Tibial artery (tissue), 4 donors: ENCODE measurements around the gene ARAP1.
A peak's percentile ranks its signal among the peaks of the same experiment; 100 is the strongest.

Experiments
- DNase-seq, 2 donors: peaks; one replicate each; pipeline ENCODE4 v3.0.0-alpha.2; 2019
- H3K27ac ChIP-seq, 2 donors: fragments of 200-600 bp; sonication (generic) in 1 of 2; 1 replicate in 1 of 2; 2 replicates in 1 of 2; pipeline ENCODE4 v1.5.1; 2018 to 2019; ENCODE audit warnings: mild to moderate bottlenecking in 1 of 2
- H3K27me3 ChIP-seq, 2 donors: fragments of 200-600 bp; sonication (generic) in 1 of 2; one replicate each; pipeline versions ENCODE4 v1.5.1 to v1.6.0; 2016 to 2019
- H3K36me3 ChIP-seq, 3 donors: fragments of 200-600 bp; sonication (generic) in 2 of 3; one replicate each; pipeline ENCODE4 v1.5.1; 2016 to 2019; ENCODE audit warnings: mild to moderate bottlenecking in 2 of 3
- H3K4me1 ChIP-seq, 4 donors: fragments of 200-600 bp; sonication (generic) in 2 of 4; 1 replicate in 3 of 4; 2 replicates in 1 of 4; pipeline ENCODE4 v1.5.1; 2016 to 2019
- H3K4me3 ChIP-seq, 2 donors: fragments of 200-600 bp; sonication (generic) in 1 of 2; 1 replicate in 1 of 2; 2 replicates in 1 of 2; pipeline ENCODE4 v1.5.1; 2018 to 2019; ENCODE audit warnings: mild to moderate bottlenecking in 2 of 2
- H3K9me3 ChIP-seq, 3 donors: fragments of 200-600 bp; sonication (generic) in 1 of 3; one replicate each; pipeline ENCODE4 v1.5.1; 2016 to 2019
- CTCF ChIP-seq, 2 experiments: fragments of 200-600 bp in 1 of 2; fragments of 450-650 bp in 1 of 2; IDR thresholded peaks; one replicate each; pipeline ENCODE4 v1.5.1; 2017 to 2019; ENCODE audit warnings: antibody characterized with exemption in 2 of 2, mild to moderate bottlenecking in 1 of 2, moderate library complexity in 1 of 2
- intact Hi-C: fragments of 100-400 bp; cut with DNase I; formaldehyde crosslinking; loops from one replicate; pipeline ENCODE4 v1.15.0; 2023; ENCODE audit warnings: low total_unique reads

ARAP1 gene

GRCh38 chr11:72724851-72725723, 27.1 kb downstream of the ARAP1 start:
- intact Hi-C loops, result loop anchor here (5.0 kb wide), 3 partner anchors 67 to 452 kb away; partner anchors contain the start of genes ATG16L2 and STARD10
- H3K27ac ChIP-seq, result peak overlapping the region in 1 of 2 donors; percentile 11
- H3K27me3 ChIP-seq, result no peaks in the 10 kb centered on the region
- H3K36me3 ChIP-seq, result peaks cover 0 to 9% (median 0%) of the 10 kb centered on the region in 3 donors
- no peaks in the 10 kb centered on the region for H3K9me3 ChIP-seq
- TF ChIP-seq CTCF (IDR thresholded peaks at IDR 0.05), result peak; percentile 85 to 92
- H3K4me3 ChIP-seq, result no peak overlapping the region
- peak in 1 of 2 donors; percentile 81 for DNase-seq
- peaks cover 0 to 33% (median 22%) of the 10 kb centered on the region in 4 donors for H3K4me1 ChIP-seq

- Histone ChIP-seq H3K4me1 (peaks cover 0 to 43% (median 31%) of the 10 kb centered on the region in 4 donors), H3K9me3 (no peaks in the 10 kb centered on the region)
- intact Hi-C loops, result loop anchor here (5.0 kb wide), 2 partner anchors 68 to 88 kb away; partner anchors contain the start of genes ATG16L2 and STARD10
Observed at GRCh38 chr11:72724021-72724551, 28.1 kb downstream of the ARAP1 start.

GRCh38 chr11:72723508-72723907, 28.7 kb downstream of the ARAP1 start:
- intact Hi-C loops, result loop anchor here (5.0 kb wide), 2 partner anchors 69 to 89 kb away; partner anchors contain the start of genes ATG16L2 and STARD10
- H3K27me3 ChIP-seq, result no peaks in the 10 kb centered on the region
- peaks cover 0 to 49% (median 35%) of the 10 kb centered on the region in 4 donors for H3K4me1 ChIP-seq
- H3K4me3 ChIP-seq, result no peak overlapping the region
- no peak for DNase-seq
- no peaks in the 10 kb centered on the region for H3K9me3 ChIP-seq
- H3K27ac ChIP-seq, result no peak overlapping the region
- TF ChIP-seq CTCF (IDR thresholded peaks at IDR 0.05), result no peak
- peaks cover 0 to 9% (median 0%) of the 10 kb centered on the region in 3 donors for H3K36me3 ChIP-seq

More at GRCh38 chr11:72724021-72724551, 28.1 kb downstream of the ARAP1 start:
- Histone ChIP-seq H3K4me3 (no peak overlapping the region), H3K27ac (no peak overlapping the region), H3K27me3 (no peaks in the 10 kb centered on the region), H3K36me3 (peaks cover 0 to 9% (median 0%) of the 10 kb centered on the region in 3 donors)
- DNase-seq, result no peak
- no peak for TF ChIP-seq CTCF (IDR thresholded peaks at IDR 0.05)

- Histone ChIP-seq H3K27me3 (no peaks in the 10 kb centered on the region), H3K9me3 (no peaks in the 10 kb centered on the region), H3K4me1 (peaks cover 0 to 52% (median 37%) of the 10 kb centered on the region in 4 donors), H3K36me3 (peaks cover 0 to 18% (median 0%) of the 10 kb centered on the region in 3 donors), H3K27ac (peak overlapping the region; percentile 72 to 73), H3K4me3 (peak overlapping the region; percentile 60 to 72)
- TF ChIP-seq CTCF (IDR thresholded peaks at IDR 0.05), result no peak
- intact Hi-C loops, result loop anchor here (5.0 kb wide), 2 partner anchors 70 to 90 kb away; partner anchors contain the start of genes ATG16L2 and STARD10
- DNase-seq, result peak; percentile 90 to 95
Observed at GRCh38 chr11:72722050-72722748, 30.0 kb downstream of the ARAP1 start.

- peaks cover 0 to 52% (median 38%) of the 10 kb centered on the region in 4 donors for H3K4me1 ChIP-seq
Observed at GRCh38 chr11:72721689-72722049, 30.5 kb downstream of the ARAP1 start.

More at GRCh38 chr11:72721689-72722049, 30.5 kb downstream of the ARAP1 start:
- Histone ChIP-seq H3K27me3 (no peaks in the 10 kb centered on the region), H3K9me3 (no peaks in the 10 kb centered on the region), H3K36me3 (peaks cover 0 to 19% (median 0%) of the 10 kb centered on the region in 3 donors), H3K4me3 (peak overlapping the region; percentile 60 to 72), H3K27ac (peak overlapping the region; percentile 72 to 73)
- no peak for TF ChIP-seq CTCF (IDR thresholded peaks at IDR 0.05)
- no peak for DNase-seq
- intact Hi-C loops, result loop anchor here (5.0 kb wide), 2 partner anchors 71 to 91 kb away; partner anchors contain the start of genes ATG16L2 and STARD10
